Measurements from ENCODE around the gene LPCAT1.
"Not testable (repeated sequence)": the region's sequence is repeated elsewhere in the genome, so short reads cannot be mapped to it uniquely, and the experiment has no call there.

Gene LPCAT1

GRCh38 chr5:1520791-1521453 is 2.8 kb downstream of the LPCAT1 start:
- no peak for DNase-seq

GRCh38 chr5:1519631-1520210 is 4.0 kb downstream of the LPCAT1 start:
- DNase-seq = no peak

- no peak for DNase-seq
Observed at GRCh38 chr5:1517838-1518237, 5.9 kb downstream of the LPCAT1 start.

- no peak for DNase-seq
Observed at GRCh38 chr5:1516615-1517601, 6.9 kb downstream of the LPCAT1 start.

GRCh38 chr5:1515921-1516571 is 7.7 kb downstream of the LPCAT1 start:
- no peak for DNase-seq

GRCh38 chr5:1515311-1515920 is 8.3 kb downstream of the LPCAT1 start:
- DNase-seq = no peak

GRCh38 chr5:1514819-1515310 is 8.9 kb downstream of the LPCAT1 start:
- DNase-seq = not testable (repeated sequence)

- no peak for DNase-seq
Observed at GRCh38 chr5:1514027-1514818, 9.5 kb downstream of the LPCAT1 start.

GRCh38 chr5:1513326-1514026 is 10.3 kb downstream of the LPCAT1 start:
- DNase-seq = no peak

- no peak for DNase-seq
Observed at GRCh38 chr5:1512541-1513291, 11.0 kb downstream of the LPCAT1 start.

- no peak for DNase-seq
Observed at GRCh38 chr5:1511651-1512540, 11.9 kb downstream of the LPCAT1 start.

- DNase-seq = no peak
Observed at GRCh38 chr5:1511048-1511447, 12.7 kb downstream of the LPCAT1 start.

- DNase-seq = no peak
Observed at GRCh38 chr5:1510631-1511030, 13.1 kb downstream of the LPCAT1 start.

- no peak for DNase-seq
Observed at GRCh38 chr5:1510151-1510561, 13.6 kb downstream of the LPCAT1 start.

GRCh38 chr5:1509346-1510085 is 14.2 kb downstream of the LPCAT1 start:
- DNase-seq = no peak

- DNase-seq = no peak
Observed at GRCh38 chr5:1508659-1509290, 15.0 kb downstream of the LPCAT1 start.

- no peak for DNase-seq
Observed at GRCh38 chr5:1507961-1508658, 15.7 kb downstream of the LPCAT1 start.
